GM20000 (cell line): Measurements from ENCODE around the gene CSRP1.

Experiments used
- DNase-seq: peaks from one replicate; pipeline ENCODE4 v3.0.0; 2012; ENCODE audit warnings: low spot score
- TF ChIP-seq, protein P1 (sequence below): IDR thresholded peaks from 2 replicates; pipeline ENCODE4 v1.5.1; 2012; ENCODE audit warnings: mild to moderate bottlenecking, control low read depth; ENCODE audit errors: extremely low read depth, missing control alignments

CSRP1 gene

DNA sequence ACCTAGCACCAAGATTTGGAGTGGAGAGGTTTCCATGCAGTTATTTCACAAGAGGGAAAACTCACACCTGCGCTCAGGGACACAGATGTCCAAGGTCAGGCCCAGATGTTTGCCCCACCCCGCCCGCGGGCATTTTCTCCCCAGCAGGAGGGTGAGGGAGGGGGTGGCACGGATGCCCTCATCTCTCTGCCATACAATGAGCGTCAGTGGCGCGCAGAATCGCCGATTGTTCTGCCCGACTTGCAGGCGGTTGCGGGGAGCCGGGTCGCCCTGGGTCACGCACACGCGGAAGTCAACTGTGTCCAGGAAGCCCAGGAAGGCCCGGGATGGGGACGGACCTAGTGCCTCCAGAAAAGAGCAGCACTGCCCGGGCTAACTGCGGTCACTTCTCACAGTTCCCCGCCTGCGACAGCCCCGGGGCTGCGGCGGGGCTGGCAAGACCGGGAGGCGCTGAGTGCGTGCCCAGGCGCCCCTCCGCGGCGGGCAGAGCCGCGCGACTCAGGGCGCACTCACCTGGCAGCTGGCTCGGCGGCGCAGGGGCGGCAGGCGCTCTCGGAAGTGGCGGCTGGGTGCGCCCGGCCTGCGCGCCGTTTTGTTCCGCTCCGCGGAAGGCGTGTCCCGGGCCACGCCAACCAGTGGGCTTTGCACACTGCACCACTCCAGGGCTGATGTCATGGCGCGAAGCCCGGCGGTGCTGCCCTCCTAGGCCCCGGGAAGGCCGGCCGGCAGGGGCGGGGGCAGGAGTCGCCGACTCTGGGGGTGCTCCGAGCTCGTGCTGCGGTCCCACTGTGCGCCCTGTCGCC lies at the start of gene CSRP1:
Gene CSRP1, minus strand, starts transcription at position 567 of the 803 bp plus-strand sequence. CDS start 10,820 bp downstream, outside the sequence.
- peak; percentile 96 for DNase-seq
- TF ChIP-seq, protein P1, sequence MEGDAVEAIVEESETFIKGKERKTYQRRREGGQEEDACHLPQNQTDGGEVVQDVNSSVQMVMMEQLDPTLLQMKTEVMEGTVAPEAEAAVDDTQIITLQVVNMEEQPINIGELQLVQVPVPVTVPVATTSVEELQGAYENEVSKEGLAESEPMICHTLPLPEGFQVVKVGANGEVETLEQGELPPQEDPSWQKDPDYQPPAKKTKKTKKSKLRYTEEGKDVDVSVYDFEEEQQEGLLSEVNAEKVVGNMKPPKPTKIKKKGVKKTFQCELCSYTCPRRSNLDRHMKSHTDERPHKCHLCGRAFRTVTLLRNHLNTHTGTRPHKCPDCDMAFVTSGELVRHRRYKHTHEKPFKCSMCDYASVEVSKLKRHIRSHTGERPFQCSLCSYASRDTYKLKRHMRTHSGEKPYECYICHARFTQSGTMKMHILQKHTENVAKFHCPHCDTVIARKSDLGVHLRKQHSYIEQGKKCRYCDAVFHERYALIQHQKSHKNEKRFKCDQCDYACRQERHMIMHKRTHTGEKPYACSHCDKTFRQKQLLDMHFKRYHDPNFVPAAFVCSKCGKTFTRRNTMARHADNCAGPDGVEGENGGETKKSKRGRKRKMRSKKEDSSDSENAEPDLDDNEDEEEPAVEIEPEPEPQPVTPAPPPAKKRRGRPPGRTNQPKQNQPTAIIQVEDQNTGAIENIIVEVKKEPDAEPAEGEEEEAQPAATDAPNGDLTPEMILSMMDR: no peak

DNA sequence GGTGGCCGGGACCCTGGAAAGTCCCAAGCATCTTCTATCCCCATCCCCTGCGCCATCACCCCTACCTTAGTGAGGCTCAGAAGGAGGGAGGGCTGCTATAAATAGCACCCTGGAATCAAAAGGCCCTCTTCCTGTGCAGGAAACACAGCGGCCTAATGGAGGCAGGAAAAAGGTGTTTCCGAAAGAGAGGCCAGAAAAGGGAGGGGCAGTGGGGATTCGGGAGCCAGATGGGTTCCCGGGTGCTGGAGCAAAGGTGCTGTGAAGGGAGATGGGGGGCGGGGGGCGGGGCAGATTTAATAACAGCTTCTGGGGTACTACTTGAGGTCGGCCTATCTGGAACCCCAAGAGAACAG lies 48.6 kb upstream of the CSRP1 start:
- no peak for DNase-seq
- TF ChIP-seq, protein P1: no peak

DNA sequence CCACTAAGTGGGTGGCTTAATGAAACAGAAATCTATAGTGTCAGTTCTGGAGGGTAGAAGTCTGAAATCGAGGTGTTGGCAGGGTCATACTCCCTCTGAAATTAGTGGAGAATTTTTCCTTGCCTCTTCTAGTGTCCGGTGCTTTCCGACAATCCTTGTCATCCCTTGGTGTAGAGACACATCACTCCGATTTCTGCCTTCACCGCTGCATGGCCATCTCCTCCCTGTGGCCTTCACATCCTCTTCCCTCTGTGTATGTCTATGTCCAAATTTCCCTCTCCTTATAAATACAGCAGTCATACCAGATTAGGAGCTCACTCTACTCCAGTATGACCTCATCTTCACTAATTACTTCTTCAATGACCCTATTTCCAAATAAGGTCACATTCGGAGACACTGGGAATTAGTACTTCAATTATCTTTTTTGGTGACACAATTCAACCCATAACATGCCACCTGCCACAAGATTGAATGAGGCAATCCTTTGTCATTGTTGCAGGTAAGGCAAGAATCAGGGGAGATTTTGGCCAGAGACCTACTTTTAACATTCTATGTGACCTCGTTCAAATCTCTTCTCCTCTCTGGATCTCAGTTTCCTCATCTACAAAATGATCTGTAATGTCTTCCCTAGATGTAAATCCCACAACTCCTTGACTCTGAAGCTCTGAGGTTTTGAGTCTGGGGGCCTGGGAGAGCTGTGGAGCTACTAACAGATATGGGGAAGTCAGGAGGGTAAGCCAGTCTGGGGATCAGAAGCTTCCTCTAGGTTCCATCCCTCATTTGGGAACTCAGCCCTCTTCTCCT lies 48.1 kb upstream of the CSRP1 start:
- TF ChIP-seq, protein P1: no peak
- DNase-seq: no peak

DNA sequence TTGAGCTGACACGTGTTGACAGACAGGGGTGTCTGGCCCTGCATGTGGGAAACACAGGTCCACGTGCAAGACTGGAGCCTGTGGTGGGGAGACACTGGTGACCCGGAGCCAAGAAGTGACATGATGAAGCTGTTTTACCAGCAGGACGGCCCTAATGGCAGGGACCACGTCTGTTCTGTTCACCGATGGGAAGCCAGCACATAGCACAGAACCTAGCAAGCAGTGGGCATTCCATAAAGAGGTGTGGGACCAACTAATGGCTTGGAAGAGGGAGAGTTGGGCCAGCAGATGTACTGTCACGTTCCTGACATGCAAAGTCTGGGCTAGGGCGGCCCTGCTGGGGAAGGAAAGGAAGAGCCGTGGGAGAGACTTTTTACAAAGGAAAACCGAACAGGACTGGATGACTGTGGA lies 47.3 kb upstream of the CSRP1 start:
- DNase-seq: no peak
- TF ChIP-seq, protein P1: no peak

DNA sequence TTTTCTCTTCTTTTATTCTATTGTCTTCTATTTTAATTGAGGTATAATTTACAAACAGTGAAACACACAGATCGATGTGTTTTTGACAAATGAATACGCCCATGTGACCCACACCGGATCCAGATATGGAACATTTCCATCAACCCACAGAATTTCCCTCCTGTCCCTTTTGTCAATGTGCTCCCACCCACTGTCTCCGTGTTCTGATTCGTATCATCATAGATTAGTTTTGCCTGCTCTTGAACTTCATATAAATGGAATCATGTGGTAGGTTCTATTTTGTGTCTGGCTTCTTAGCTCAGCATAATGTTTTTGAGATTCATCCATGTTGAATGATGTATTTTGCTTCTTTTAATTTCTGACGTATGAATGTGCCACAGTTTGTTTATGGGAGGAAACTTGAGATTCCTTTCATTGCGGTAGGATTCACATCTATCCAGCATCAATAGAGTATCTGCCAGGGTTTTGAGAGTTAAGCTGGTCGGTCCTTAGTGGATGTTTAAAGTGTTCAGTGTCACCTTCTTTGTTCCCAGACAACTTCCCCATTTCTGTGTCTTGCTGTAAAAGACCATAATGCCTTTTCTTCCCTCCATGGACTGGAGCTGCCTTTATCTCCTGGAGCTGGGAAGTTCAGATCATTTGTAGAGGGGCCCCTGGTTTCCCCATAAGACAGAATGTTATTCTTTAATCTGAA lies 46.7 kb upstream of the CSRP1 start:
- no peak for DNase-seq
- TF ChIP-seq, protein P1: no peak

DNA sequence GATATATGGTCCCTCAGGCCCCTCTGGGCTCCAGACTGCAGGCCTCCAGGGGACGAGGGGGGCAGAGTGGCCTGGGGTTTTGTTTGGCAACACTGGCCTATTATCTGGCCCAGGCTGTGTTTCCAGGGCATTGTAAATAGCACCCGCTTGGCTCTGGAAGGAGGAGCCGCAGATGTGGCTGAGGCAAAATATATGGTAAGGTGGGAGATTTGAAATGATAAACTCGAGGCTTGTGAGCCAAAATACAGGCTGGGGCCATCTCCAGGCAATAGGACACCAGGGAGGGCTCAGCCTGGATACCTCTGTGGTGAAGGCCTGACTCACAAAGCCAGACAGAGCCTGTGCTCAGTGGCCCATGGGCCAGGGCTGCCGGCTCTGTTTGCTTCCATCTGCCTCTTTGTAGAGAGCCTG lies 46.0 kb upstream of the CSRP1 start:
- DNase-seq: no peak
- TF ChIP-seq, protein P1: no peak
